ENCODE measurements around the gene CD276.
"Not testable (repeated sequence)": the region's sequence is repeated elsewhere in the genome, so short reads cannot be mapped to it uniquely, and the experiment has no call there.

Gene CD276

DNA sequence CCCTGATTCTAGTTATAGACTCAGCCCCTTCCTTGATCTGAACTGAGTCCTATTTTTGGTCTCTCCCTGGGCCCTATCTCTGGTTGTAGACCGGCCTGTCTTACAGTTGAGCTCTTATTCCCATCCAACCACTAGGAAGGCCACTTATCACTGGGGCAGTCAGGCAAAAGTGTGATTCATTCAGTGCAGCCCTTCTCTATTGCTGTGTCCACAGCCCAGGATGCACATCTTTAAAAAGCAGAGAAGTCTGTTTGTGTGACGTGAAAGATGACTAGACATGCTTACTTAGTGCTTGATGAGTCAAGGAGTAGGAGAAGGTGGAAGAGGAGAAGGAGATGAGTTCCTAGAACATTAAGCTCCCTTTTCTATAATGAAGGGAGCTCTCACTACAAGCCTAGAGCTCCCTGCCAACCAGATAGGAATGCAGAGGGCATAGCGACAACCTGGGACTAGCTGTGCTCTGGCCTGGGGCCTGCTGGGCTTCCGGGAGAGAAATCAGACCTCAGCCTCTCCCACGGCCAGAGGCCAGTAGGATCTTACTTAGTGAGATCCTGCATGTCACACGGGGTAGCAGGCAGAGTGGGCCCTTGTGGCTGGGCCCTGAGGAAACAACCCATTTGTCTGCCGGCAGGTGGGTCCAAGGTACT, 43.3 kb downstream of the CD276 start:
- no peaks in the 10 kb centered on the region for H3K79me2 ChIP-seq (ENCODE audit: low read length)
- H2AFZ ChIP-seq (ENCODE audit: low read depth, low read length): no peak overlapping the region
- H4K20me1 ChIP-seq (ENCODE audit: insufficient read depth, low read length): no peaks in the 10 kb centered on the region
- no peak overlapping the region for H3K4me2 ChIP-seq (ENCODE audit: low read length)
- H3K9me3 ChIP-seq (ENCODE audit: insufficient read depth, low read length): no peaks in the 10 kb centered on the region
- TF ChIP-seq, protein P1, sequence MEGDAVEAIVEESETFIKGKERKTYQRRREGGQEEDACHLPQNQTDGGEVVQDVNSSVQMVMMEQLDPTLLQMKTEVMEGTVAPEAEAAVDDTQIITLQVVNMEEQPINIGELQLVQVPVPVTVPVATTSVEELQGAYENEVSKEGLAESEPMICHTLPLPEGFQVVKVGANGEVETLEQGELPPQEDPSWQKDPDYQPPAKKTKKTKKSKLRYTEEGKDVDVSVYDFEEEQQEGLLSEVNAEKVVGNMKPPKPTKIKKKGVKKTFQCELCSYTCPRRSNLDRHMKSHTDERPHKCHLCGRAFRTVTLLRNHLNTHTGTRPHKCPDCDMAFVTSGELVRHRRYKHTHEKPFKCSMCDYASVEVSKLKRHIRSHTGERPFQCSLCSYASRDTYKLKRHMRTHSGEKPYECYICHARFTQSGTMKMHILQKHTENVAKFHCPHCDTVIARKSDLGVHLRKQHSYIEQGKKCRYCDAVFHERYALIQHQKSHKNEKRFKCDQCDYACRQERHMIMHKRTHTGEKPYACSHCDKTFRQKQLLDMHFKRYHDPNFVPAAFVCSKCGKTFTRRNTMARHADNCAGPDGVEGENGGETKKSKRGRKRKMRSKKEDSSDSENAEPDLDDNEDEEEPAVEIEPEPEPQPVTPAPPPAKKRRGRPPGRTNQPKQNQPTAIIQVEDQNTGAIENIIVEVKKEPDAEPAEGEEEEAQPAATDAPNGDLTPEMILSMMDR (IDR thresholded peaks at IDR 0.05; ENCODE audit: low read depth, low read length): no peak
- no peak for TF ChIP-seq EZH2phosphoT487 (IDR thresholded peaks at IDR 0.05; ENCODE audit: low read depth)
- H3K4me3 ChIP-seq (ENCODE audit: low read length): no peak overlapping the region
- H3K27ac ChIP-seq (ENCODE audit: low read length): no peak overlapping the region
- no peaks in the 10 kb centered on the region for H3K36me3 ChIP-seq (replicated peaks; ENCODE audit: low read depth, low read length)
- no peaks in the 10 kb centered on the region for H3K4me1 ChIP-seq (ENCODE audit: low read length)
- H3K9ac ChIP-seq (ENCODE audit: low read length): no peak overlapping the region
- H3K27me3 ChIP-seq (ENCODE audit: low read depth, low read length): peaks cover 32% of the 10 kb centered on the region

DNA sequence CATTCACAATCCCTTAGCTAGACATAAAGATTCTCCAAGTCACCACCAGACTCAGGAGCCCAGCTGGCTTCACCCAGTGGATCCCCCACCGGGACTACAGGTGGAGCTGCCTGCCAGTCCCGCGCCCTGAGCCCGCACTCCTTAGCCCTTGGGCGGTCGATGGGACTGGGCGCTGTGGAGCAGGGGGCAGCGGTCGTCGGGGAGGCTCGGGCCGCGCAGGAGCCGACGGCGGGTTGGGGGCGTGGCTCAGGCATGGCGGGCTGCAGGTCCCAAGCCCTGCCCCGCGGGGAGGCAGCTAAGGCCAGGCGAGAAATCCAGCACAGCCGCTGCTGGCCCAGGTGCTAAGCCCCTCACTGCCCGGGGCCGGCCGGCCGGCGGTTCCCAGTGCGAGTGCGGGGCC, 47.9 kb downstream of the CD276 start:
- not testable (repeated sequence) for H3K4me2 ChIP-seq (ENCODE audit: low read length); H2AFZ ChIP-seq (ENCODE audit: low read depth, low read length); H3K27ac ChIP-seq (ENCODE audit: low read length); H3K27me3 ChIP-seq (ENCODE audit: low read depth, low read length); H3K4me1 ChIP-seq (ENCODE audit: low read length); H3K9me3 ChIP-seq (ENCODE audit: insufficient read depth, low read length); H3K36me3 ChIP-seq (replicated peaks; ENCODE audit: low read depth, low read length); H3K9ac ChIP-seq (ENCODE audit: low read length); H3K4me3 ChIP-seq (ENCODE audit: low read length); H4K20me1 ChIP-seq (ENCODE audit: insufficient read depth, low read length); H3K79me2 ChIP-seq (ENCODE audit: low read length)

DNA sequence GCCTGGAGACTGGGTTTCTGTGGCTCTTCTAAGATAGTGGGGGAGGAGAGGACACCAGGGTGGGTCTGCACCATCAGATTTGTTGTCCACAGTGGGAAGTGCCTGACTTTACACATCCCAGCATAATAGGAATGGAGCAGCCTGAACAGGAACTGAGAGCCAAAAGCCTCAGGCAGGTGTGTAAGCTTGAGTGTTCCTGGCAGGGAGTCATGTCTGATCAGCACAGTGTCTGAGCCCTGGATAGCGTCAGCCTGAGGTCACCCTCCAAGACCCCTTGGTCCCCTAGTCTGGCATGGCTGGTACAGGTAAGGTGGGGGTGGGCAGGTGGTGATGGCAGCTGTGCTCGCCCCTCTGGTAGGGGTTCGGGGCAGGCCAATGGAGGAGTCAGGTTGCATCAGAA, 48.7 kb downstream of the CD276 start:
- Histone ChIP-seq H3K4me3 (ENCODE audit: low read length) (no peak overlapping the region), H3K9ac (ENCODE audit: low read length) (no peak overlapping the region), H3K36me3 (replicated peaks; ENCODE audit: low read depth, low read length) (no peaks in the 10 kb centered on the region), H3K9me3 (ENCODE audit: insufficient read depth, low read length) (no peaks in the 10 kb centered on the region), H3K4me2 (ENCODE audit: low read length) (no peak overlapping the region), H3K27ac (ENCODE audit: low read length) (no peak overlapping the region), H3K27me3 (ENCODE audit: low read depth, low read length) (peaks cover 9% of the 10 kb centered on the region), H2AFZ (ENCODE audit: low read depth, low read length) (no peak overlapping the region), H3K4me1 (ENCODE audit: low read length) (no peaks in the 10 kb centered on the region), H4K20me1 (ENCODE audit: insufficient read depth, low read length) (no peaks in the 10 kb centered on the region), H3K79me2 (ENCODE audit: low read length) (no peaks in the 10 kb centered on the region)
- TF ChIP-seq EZH2phosphoT487 (IDR thresholded peaks at IDR 0.05; ENCODE audit: low read depth): no peak
- TF ChIP-seq, protein P1 (IDR thresholded peaks at IDR 0.05; ENCODE audit: low read depth, low read length): no peak

DNA sequence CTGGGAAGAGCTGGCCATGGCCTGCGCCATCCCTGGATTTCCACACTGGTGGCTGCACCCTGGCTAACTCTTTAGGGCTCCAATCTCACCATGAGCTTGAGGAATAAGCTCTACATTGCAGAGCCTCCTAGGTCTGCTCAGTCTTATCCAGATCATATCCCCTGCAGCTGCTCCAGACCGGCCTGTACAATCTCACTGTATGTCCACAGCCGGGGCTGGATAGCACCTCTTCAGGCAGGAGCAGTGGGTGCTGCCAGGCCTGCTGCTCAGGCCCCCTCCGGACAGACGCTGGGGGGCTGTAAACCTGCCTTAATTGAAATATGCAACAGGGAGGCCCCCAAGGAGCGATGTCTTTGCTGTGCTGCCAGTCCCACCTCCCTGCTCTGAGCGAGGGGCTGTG, 53.4 kb downstream of the CD276 start:
- peaks cover 9% of the 10 kb centered on the region for H3K27me3 ChIP-seq (ENCODE audit: low read depth, low read length)
- TF ChIP-seq EZH2phosphoT487 (IDR thresholded peaks at IDR 0.05; ENCODE audit: low read depth): no peak
- TF ChIP-seq, protein P1 (IDR thresholded peaks at IDR 0.05; ENCODE audit: low read depth, low read length): no peak
- no peaks in the 10 kb centered on the region for H3K4me1 ChIP-seq (ENCODE audit: low read length)
- no peak overlapping the region for H3K27ac ChIP-seq (ENCODE audit: low read length)
- H3K9ac ChIP-seq (ENCODE audit: low read length): no peak overlapping the region
- H4K20me1 ChIP-seq (ENCODE audit: insufficient read depth, low read length): no peaks in the 10 kb centered on the region
- H3K9me3 ChIP-seq (ENCODE audit: insufficient read depth, low read length): no peaks in the 10 kb centered on the region
- H3K4me2 ChIP-seq (ENCODE audit: low read length): no peak overlapping the region
- H2AFZ ChIP-seq (ENCODE audit: low read depth, low read length): no peak overlapping the region
- no peak overlapping the region for H3K4me3 ChIP-seq (ENCODE audit: low read length)
- no peaks in the 10 kb centered on the region for H3K36me3 ChIP-seq (replicated peaks; ENCODE audit: low read depth, low read length)
- H3K79me2 ChIP-seq (ENCODE audit: low read length): no peaks in the 10 kb centered on the region
